Measurements from ENCODE around the gene ST6GAL2.

GRCh38 chr2:106770986-106771385, 115.0 kb downstream of the ST6GAL2 start:
- TF ChIP-seq NR3C1 (CRISPR knock-in tag; IDR thresholded peaks at IDR 0.05) = no peak
- no peak for TF ChIP-seq MTA1 (IDR thresholded peaks at IDR 0.05; ENCODE audit: borderline replicate concordance)
- TF ChIP-seq RB1 (IDR thresholded peaks at IDR 0.05; ENCODE audit: low read depth) = no peak
- no peak for TF ChIP-seq FOXA3 (CRISPR knock-in tag; conservative IDR thresholded peaks at IDR 0.05 in 1 of 2, IDR thresholded peaks at IDR 0.05 in 1 of 2)
- no peak for TF ChIP-seq CBX5 (IDR thresholded peaks at IDR 0.05; ENCODE audit: borderline replicate concordance, low read depth)
- TF ChIP-seq MCM2 (IDR thresholded peaks at IDR 0.05; ENCODE audit: low read depth) = no peak
- TF ChIP-seq HNRNPK (IDR thresholded peaks at IDR 0.05; ENCODE audit: low read depth, low read length, poor library complexity, severe bottlenecking) = no peak
- TF ChIP-seq HDAC3 (IDR thresholded peaks at IDR 0.05; ENCODE audit: borderline replicate concordance, partially characterized antibody) = no peak
- no peak for TF ChIP-seq RHOXF2B (CRISPR knock-in tag; conservative IDR thresholded peaks at IDR 0.05)
- TF ChIP-seq FOXK2 (conservative IDR thresholded peaks at IDR 0.05 in 1 of 2, IDR thresholded peaks at IDR 0.05 in 1 of 2; ENCODE audit: low read depth in 2 of 2) = no peak
- TF ChIP-seq KLF16 (IDR thresholded peaks at IDR 0.05) = no peak
- TF ChIP-seq NFIC (IDR thresholded peaks at IDR 0.05) = no peak
- TF ChIP-seq CUX1 (CRISPR knock-in tag; IDR thresholded peaks at IDR 0.05) = no peak
